Epithelial cell of proximal tubule (primary cell): ENCODE measurements around the gene PTBP1. TPM values are rescaled to one million over a fixed set of nuclear protein-coding genes. Genes with fewer than 3 reads are reported as not detected.

Experiments used
- DNase-seq: peaks from one replicate; pipeline ENCODE4 v3.0.0-alpha.2; 2011; ENCODE audit warnings: low read depth
- H3K4me3 ChIP-seq: 2 replicates; pipeline ENCODE4 v1.5.1; 2011; ENCODE audit warnings: low read depth, mild to moderate bottlenecking, low read length
- CTCF ChIP-seq: conservative IDR thresholded peaks from 2 replicates; pipeline ENCODE4 v1.5.1; 2012; ENCODE audit warnings: low read depth, mild to moderate bottlenecking, low read length
- total RNA-seq: library from RNA; depleted of rRNA; stranded (reverse); fragments of >200 nt; gene quantifications from 2 replicates; pipeline ENCODE4 v1.2.3, GENCODE V29; 2015

PTBP1 gene
- total RNA-seq, 1 donor from 2014 or later: 186 TPM

DNA sequence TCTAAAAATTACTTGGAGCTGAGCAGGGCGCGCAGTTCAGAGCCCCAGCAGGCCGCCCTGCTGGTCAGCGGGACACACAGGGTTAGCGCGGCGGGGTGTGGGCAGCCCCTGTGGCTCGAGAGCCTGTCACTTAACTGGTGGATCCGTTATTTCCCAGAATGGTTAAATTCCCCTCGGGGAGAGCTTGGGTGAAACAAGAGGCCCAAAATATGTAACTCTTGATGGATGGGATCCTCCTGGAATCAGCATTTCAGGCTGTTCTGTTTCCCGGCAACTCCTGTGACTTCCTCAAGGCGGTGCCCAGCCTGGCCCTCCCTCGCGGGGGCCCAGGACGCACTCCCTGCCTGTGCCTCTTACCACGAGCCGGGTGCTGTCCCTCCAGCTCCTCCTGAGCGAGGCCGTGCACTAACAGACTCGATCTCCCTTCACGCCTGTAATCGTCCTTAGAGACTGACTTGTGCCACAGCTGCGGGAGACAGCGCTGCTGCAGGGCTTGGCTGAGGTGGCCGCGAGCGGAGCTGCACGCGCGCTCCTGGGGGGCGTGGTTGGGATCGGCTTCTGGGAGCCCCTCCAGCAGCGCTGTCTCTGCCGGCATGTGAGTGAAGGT lies 9.7 kb downstream of the PTBP1 start:
- no peak for TF ChIP-seq CTCF
- H3K4me3 ChIP-seq: no peak overlapping the region
- no peak for DNase-seq

DNA sequence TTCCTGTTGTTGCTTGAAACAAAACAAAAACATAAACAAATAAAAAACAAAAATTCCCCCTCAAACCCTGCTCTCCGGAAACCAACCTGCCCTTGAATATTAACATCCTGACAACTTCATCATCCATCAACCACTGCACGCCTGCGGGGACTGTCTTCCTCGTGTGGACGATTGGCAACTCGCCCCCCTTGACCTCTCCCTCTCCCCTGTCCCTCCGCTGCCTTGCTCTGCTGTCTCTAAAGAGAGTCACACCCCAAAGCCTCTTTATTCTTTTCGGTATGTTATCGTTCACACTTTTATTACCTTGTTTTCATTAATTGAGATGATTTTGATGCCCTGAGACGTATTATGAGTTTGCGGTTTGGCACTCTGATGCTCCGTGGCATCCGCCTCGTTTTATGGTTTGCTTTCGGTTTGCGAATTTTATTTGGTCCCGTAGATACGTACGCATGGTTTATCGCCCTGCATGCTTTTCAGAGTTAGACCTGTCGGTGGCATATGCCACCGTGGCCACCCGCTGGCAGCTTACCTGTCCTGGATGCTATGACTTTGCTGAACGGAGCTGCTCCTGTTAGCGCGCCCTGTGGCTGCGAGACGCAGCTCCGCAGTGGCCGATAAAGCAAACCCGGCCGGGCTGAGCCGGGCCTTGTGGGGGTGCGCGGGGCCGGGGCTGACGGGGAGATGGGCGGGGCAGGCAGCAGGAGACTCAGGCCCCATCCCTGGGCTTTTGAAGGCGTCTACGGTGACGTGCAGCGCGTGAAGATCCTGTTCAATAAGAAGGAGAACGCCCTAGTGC lies 10.6 kb downstream of the PTBP1 start:
- no peak overlapping the region for H3K4me3 ChIP-seq
- DNase-seq: no peak
- TF ChIP-seq CTCF: no peak

- no peak overlapping the region for H3K4me3 ChIP-seq
- no peak for TF ChIP-seq CTCF
These were observed 11.1 kb downstream of the PTBP1 start for GRCh38 chr19:808423-808775.

GRCh38 chr19:810077-810855 lies 13.0 kb downstream of the PTBP1 start:
- H3K4me3 ChIP-seq: no peak overlapping the region
- no peak for DNase-seq
- TF ChIP-seq CTCF: no peak

More at GRCh38 chr19:808423-808775, 11.1 kb downstream of the PTBP1 start:
- DNase-seq: no peak

- no peak overlapping the region for H3K4me3 ChIP-seq
- DNase-seq: no peak
- no peak for TF ChIP-seq CTCF
These were observed 13.7 kb downstream of the PTBP1 start for GRCh38 chr19:810883-811489.

- no peak overlapping the region for H3K4me3 ChIP-seq
- DNase-seq: no peak
- no peak for TF ChIP-seq CTCF
These were observed 14.3 kb downstream of the PTBP1 start for GRCh38 chr19:811506-812048.
